HCT116 (cell line): ENCODE results near the gene BLTP3B.

ENCODE experiments used
- CTCF ChIP-seq, 3 experiments: fragments of 200-600 bp in 1 of 3; sonication (generic) in 1 of 3; IDR thresholded peaks in 2 of 3; conservative IDR thresholded peaks in 1 of 3; 2 replicates each; pipeline ENCODE4 v1.5.1; 2012 to 2017; ENCODE audit warnings: low read depth in 2 of 3, low read length in 2 of 3, antibody characterized with exemption in 1 of 3, borderline replicate concordance in 1 of 3, control low read depth in 1 of 3, mild to moderate bottlenecking in 1 of 3, mixed read lengths in 1 of 3, mixed run types in 1 of 3, moderate library complexity in 1 of 3; ENCODE audit not compliant: insufficient read depth in 1 of 3
- ELF1 ChIP-seq: IDR thresholded peaks from 2 replicates; pipeline ENCODE4 v1.6.1; 2012; ENCODE audit warnings: low read depth, borderline replicate concordance
- MAX ChIP-seq: IDR thresholded peaks from 2 replicates; pipeline ENCODE4 v1.6.1; 2012
- TCF7L2 ChIP-seq: IDR thresholded peaks from 2 replicates; pipeline ENCODE4 v1.7.0; 2011; ENCODE audit warnings: borderline replicate concordance, inconsistent platforms; ENCODE audit not compliant: insufficient read depth, insufficient read length; ENCODE audit errors: extremely low read depth
- YY1 ChIP-seq: IDR thresholded peaks from 2 replicates; pipeline ENCODE4 v1.6.1; 2011; ENCODE audit warnings: low read length, low read depth, moderate library complexity, mild to moderate bottlenecking; ENCODE audit not compliant: insufficient replicate concordance; ENCODE audit errors: extremely low read depth

- TF ChIP-seq MAX: no peak
- TF ChIP-seq TCF7L2: no peak
- TF ChIP-seq CTCF (IDR thresholded peaks at IDR 0.05 in 2 of 3, conservative IDR thresholded peaks at IDR 0.05 in 1 of 3; ENCODE audit: borderline replicate concordance in 1 of 3, insufficient read depth in 1 of 3, low read depth in 2 of 3, low read length in 2 of 3): no peak
- no peak for TF ChIP-seq ELF1
- TF ChIP-seq YY1: no peak
Measured at GRCh38 chr12:100114574-100114973, 28.1 kb downstream of the BLTP3B start.
